GM19397 (cell line): ENCODE measurements around the gene AHCYL1.

Experiments used
- ATAC-seq: cut with Tn5 transposase; IDR thresholded peaks from one replicate; pipeline ENCODE4 v1.9.1; 2021; ENCODE audit warnings: mild to moderate bottlenecking, moderate library complexity; ENCODE audit not compliant: unreplicated experiment

Gene AHCYL1

DNA sequence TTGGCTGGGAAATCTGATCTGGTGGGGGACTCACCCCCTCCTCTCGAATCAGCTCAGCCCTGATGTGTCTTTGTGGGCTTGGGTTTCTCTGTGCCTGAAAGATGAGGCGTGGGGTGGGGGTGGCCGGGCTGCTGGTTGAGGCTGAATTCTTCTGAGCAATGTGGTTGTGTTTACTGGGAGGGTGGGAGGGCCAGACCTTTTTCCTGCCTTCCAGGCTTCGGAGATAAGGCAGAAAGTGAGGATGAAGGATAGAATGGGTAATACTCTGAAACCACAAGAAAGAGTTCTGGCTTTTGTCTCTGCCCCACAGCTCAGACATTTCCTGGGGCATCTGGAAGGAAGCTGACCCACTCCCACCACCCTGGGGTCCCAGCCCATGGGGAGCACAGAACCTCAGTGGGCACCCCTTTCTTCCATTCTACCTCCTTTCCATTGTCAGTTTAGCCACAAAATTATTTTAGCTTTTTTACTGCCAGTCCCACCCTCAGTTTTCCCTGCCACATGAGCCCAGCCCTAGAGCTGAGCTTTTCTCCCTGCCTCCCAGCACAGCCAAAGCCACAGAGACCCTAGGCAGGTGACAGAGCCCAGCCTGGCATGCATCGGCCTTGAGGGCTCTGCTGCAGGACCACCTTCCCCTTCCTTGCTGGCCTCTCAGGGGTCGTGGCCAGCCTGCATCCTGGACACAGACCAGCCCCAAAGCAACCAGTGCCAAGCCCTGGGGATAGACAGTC lies 74.7 kb downstream of the AHCYL1 start:
- ATAC-seq: no peak

DNA sequence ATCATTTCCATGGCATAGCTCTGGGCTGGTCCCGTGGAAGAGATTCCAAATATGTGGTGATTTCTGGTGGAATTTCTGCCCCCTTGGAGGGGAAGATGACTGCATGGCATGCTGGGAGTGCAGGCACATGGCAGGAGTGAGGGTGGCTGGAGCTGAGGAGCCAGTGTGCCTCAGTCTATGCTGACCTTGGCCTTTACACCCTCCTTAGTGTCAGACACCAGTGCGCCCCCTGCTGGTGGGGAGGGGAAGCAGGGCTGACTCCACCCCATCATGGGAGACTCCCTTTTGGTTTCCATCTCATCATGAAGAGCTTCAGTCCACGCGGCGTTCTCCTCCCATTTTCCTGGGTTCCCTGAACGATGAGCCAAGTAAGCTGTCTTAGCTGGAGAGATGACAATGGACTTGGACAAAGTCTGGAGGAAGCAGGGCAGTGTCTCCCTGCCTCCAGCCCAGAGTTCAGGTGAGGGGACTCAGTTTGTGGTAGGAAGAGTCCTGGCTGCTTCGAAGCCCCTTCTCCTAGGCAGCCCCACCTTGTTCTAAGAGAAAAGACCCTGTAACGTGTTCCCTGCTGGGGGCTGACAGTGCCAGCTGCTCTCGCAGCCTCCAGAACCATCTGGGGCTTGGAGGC lies 75.6 kb downstream of the AHCYL1 start:
- ATAC-seq: no peak

DNA sequence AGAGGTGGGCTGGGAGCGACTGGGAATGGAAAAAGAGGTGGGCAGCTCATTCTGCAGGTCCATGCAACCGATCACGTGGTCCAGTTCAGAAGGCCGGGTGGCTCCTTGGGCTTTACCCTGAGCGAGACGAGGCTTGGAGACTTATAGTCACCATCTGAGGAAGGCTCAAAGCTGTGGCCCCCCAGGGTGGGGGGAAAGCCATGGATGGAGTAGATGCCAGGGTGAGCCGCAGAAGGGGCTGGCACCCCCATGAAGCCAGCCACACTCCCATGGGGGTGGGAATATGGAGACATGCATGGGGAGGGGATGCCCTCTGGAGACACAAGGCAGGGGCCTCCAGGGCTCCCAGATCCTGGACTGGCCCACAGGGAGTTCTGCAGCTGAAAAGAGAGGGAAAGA lies 76.1 kb downstream of the AHCYL1 start:
- no peak for ATAC-seq

DNA sequence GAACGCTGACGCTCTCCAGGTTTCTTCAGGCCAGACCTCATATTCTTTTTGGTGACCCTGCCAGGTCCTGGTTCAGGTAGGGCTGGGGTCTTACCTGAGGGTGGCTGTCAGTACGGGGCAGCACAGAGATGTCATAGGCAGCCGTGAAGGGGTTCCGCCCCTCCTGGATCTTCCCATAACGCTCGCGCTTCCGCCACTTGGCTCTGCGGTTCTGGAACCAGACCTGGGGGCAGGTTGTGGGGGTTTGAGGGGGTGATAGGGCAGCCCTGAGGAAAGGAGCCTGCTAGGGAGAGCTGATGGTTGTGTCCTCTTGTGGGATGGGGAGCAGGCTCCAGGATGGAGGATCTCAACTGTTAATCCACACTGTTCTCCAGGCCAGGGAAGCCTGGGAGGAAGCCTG lies 76.8 kb downstream of the AHCYL1 start:
- no peak for ATAC-seq

DNA sequence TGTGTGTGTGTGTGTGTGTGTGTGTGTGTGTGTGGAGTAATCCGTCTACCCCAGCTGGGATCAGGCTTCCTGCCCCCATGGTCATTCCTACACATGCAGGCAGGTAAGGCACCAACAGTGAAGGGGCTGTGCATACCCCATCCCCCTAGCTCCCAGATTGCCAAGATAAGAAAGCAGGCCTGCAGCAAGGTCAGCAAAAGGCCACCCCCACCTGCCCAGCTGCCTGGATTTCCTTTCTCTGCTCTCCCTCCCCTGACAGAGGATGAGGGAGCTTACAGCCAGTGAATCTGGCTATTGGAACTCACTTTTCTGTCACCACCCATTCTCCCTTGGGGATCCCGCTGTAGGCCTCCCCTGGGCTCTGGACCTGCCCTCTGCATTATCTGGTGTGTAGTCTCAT lies 78.0 kb downstream of the AHCYL1 start:
- ATAC-seq: no peak

DNA sequence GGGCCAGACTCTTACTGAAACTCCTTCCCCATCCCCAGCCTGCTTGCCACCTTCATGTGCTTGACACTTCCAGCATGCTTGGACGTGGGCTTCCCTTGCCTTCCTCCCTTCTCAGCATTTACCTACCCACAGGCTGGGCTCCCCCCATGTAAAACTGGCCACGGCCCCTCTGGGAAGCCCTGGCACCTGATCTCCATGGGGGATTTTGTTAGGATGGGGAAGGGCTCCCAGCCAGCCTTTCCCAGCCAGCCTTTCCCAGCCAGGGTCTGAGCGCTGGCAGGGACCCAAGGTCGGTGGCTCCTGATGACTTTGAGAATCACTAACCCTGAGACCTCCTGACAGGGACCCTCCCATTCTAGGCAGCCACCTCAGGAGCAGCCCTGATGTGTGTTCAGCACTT lies 79.2 kb downstream of the AHCYL1 start:
- no peak for ATAC-seq

DNA sequence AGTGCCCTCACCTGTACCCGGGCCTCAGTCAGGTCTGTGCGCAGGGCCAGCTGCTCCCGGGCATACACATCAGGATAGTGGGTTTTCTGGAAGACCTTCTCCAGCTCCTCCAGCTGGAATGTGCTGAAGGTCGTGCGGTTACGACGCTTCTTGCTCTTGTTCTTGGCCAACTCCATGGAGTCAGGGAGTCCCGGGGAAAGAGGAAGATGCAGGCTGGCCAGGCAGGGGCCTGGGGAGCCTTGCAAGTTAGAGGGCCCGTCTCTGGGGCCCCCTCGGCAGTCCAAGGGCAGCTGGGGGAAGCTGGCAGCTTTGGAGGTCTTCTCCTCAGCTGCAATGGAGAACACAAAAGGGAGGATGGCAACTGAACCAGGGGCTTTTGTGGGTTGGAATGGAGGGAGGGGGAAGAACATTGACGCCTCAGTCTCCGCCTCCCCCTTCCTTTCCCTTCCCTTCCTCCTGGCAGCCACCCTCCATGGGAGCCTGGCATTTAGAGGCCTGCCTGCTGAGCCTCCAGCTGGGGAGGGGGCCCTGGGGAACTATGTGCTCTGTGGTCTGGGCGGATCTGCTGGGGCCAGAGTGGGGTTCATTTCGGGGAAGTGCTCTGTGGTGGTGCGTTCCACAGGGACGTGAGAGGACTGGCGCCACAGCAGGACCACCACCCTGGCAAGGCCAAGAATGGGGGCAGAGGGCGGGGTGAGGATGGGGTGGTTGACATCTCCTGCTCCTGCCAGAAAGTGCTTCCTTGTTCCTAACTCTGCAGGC lies 80.2 kb downstream of the AHCYL1 start:
- ATAC-seq: no peak

DNA sequence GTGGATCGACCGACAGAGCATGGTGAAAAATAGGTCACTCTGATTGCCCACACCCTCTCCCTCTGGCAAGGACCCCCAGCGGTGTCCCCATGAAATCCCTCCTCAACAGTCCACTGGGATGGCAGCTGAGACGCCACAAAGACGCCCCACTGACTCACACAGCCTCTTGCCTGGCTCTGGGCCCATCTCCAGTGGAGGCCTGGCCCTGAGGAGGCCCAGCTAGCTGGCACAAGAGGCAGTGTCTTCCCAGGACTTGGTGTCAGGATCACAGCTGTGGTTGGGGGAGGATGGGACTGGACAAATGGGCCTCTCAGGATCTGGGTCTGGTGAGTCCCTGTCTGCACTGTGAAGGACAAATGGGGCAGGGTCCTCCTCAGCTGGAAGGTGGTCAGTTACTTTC lies 81.3 kb downstream of the AHCYL1 start:
- no peak for ATAC-seq

DNA sequence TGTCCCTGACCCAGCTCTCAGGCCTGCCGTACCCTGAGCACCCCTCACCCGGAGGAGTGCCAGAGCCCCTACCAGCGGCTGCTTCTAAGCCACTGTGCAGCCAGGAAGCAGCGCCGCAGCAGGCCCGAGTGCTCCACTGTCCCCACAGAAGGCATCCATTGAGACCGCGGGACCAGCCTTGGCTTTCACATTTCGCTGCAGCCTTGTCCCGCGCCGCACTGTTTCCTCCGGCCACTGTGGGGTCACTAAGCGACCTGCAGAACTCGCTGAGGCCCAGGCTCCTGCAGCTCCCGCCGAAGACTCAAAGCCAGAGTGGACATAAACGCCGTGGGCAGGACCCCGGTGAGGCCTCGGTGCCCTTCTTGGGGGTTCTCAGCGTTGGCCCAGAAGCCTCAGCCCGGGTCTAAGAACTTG lies 82.9 kb downstream of the AHCYL1 start:
- ATAC-seq: no peak

DNA sequence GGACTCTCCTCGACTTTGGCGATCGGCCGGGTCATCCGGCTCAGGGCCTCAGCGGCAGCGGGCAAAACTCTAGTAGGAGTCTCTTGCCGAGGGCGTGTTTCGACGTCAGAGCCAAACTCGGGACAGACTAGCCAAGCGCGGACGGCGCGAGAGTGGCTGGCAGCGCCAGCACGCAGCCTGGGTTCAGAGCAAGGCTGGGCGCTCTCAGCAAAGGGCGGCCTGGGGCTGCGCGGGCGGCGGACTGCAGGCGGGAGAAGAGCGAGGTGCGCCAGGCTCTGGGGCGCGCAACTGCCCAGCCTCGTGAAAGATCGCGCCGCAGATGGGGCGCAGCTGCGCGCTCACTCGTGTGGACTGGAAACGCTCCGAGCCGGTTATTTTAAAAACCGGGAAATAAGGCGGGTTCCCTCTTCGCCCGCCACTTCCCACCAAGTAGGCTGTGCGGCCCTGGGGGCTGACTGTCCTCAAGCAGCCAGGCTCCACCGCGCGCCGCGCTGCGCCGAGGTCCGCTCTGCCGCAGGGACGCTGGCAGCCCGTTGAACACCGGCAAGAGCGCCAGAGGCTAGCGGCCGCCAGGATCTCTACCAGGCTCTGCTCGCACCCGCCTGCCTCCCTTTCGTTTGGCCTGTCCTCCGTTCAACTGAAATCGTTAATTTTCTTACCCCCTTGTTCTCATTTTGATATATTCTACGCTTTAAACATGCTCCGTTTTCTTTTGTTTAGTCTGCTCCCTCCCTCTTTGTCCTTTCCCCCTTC lies 83.5 kb downstream of the AHCYL1 start:
- ATAC-seq: no peak

DNA sequence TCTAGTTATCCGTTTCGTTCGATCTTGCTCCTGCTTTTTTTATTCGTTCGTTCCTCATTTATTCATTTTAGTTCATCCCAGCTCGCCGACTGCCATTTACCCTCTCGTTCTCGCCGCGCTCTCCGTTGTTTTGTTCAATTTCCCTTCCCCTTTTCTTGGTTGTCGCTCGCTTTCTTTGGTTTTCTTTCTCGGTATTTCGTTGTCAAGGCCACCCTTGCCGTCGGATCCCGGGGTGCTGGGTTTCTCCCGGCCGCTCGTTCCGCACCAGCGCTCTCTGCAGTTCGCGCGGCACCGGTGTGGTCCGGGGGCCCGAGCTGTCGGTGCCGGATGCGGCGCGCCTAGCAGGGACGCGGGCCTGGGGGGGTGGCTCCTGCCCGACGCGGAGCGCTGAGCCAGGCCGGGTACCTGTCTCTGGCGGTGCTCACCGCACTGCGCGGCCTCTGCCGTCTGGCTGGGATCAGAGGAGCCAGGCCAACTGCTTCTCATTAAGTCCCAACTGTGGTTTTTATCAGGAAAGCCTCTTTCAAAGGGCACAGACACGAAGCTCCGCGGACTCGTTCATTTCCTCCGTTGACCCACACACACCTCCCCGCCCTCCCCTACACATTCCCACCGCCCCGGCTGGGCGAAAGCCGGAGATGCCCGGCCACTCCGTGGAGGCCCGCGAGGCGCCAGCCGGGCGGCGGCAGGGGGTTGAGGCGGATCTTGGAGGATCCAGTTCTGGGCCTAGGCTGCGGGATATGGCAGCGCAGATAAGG lies 84.3 kb downstream of the AHCYL1 start:
- ATAC-seq: no peak

DNA sequence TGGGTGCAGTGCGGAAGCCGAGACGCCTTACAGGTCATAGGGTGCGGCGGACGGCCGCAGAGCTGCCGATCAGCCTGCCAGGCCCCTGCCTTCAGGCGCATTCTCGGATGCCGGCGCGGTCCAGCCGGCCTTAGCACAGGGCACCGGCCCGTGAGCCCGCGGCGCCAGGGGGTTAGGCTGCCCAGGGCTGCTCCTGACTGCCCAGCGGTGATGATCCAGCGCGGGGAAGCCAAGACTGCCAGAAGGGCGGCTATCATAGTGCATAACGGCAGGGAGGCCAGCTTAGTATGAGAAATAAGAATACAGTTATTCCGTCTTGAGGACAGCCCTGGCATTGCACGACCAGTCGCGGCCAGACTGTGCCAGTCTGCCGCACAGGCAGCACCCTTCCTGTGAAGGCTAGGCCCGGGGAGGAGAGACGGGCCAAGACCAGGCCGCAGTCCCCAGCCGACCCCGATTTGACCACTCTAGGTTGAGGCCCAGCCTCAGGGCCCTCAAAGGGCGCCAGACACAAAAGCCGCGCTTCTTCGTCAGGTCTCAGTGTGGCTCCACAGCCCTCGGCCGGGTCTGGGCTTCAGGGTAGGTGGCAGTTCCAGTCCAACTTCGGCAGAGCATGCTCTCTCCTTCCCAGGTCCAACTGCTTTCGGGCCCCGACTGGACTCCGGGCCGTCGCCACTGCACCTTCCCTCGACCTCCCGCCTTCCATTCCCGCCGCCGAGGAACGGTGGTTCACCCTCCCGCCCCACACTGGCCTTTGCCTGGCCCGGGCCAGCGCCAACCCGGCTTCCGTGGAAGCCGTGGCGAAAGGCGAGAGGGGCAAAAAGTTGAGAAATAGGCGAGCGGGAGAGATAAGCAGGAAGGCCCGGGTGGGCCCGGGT lies 85.1 kb downstream of the AHCYL1 start:
- ATAC-seq: no peak

DNA sequence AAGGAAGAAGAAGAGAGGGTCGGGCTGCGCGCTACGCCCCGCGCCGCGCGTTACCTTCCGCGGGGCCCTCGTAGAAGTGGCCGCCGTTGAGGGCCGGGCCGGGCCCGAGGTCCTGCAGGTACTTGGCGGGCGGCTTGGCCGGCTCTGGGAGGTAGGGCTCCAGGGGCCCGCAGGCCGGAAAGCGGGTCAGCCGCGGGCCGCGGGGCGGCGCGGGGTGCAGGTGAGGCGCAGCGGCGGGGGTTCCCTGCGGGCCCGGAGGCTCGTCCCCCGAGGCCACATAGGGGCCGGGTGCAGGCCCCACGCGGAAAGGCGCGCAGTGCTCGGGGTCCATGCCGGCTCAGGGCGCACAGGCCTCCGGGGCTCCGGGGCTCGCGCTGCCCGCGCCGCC lies 85.7 kb downstream of the AHCYL1 start:
- no peak for ATAC-seq

DNA sequence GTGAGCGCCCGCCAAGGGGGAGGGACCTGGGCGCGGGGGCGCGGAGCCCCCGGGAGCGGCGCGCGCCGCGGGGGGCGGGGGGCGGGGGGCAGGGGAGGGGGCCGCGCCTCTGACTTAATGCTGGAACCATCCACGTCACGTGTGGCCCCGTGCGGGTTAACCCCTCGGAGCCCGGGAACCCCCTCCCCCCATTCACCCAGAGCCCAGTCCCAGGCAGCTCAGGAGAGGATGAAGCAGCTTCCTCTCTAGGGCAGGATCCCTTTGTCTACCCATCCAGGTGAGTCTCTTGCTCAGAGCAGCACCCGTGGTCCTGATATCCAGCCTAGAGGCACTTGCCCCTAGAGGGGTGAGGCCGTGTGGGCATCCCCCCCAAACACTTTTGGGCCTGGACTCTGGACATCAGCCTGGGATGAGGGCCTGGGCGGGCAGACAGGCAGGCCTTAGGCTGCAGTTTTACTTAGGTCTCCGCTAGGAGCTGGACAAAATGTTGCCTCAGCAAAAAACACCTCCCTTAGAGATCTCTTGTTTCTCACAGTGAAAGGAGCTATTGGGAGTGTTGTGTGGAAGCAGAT lies 86.2 kb downstream of the AHCYL1 start, which contains the start of gene ALX3:
Gene ALX3 (minus strand): TSS at position 2 of the 572 bp plus-strand sequence. CDS start 60 bp downstream, outside the sequence.
- ATAC-seq: no peak
